ENCODE data around the gene ANKRD13D. TPM values are rescaled to one million over a fixed set of nuclear protein-coding genes. Genes with fewer than 3 reads are reported as not detected.

ANKRD13D gene
- total RNA-seq, 1 donor from 2014 or later: 62.9 TPM

DNA sequence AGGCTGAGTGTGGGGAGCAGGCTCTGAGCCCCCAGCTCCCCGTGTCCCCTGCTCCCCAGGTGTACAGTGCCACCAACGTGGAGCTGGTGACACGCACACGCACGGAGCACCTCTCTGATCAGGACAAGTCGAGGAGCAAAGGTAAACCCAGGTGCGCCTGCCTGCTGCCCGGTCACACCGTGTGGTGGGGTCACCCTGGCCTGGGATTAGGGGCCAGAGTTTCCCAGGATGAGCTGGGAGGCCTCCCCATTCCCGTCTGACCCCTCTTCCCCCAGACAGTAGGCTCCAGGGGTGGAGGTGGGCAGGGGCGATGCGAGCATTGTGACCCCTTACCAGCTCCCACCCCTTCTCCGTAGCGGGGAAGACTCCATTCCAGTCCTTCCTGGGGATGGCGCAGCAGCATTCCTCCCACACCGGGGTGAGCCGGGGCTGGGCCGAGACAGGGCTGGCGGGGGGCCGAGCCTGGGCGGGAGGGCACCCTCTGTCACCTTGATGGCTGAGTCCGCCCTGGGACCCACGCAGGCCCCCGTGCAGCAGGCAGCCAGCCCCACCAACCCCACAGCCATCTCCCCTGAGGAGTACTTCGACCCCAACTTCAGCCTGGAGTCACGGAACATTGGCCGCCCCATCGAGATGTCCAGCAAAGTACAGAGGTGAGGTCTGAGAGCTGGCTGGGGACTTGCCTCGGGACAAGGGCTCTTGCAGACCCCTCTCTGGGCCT lies 10.5 kb downstream of the ANKRD13D start:
- no peaks in the 10 kb centered on the region for H3K27me3 ChIP-seq
- H3K36me3 ChIP-seq: peaks cover 0 to 61% of the 10 kb centered on the region in 2 donors
- no peak overlapping the region for H3K4me3 ChIP-seq
- peaks cover 25% of the 10 kb centered on the region for H3K4me1 ChIP-seq
- H3K27ac ChIP-seq: no peak overlapping the region
- intact Hi-C loops (cut with DNase I): no loop called here
- H3K9me3 ChIP-seq: no peaks in the 10 kb centered on the region
- no peak for TF ChIP-seq POLR2AphosphoS5 (IDR thresholded peaks at IDR 0.05; ENCODE audit: insufficient read depth in 1 of 2, low read depth in 1 of 2)
- no peak for DNase-seq (ENCODE audit: extremely low spot score in 2 of 2)

DNA sequence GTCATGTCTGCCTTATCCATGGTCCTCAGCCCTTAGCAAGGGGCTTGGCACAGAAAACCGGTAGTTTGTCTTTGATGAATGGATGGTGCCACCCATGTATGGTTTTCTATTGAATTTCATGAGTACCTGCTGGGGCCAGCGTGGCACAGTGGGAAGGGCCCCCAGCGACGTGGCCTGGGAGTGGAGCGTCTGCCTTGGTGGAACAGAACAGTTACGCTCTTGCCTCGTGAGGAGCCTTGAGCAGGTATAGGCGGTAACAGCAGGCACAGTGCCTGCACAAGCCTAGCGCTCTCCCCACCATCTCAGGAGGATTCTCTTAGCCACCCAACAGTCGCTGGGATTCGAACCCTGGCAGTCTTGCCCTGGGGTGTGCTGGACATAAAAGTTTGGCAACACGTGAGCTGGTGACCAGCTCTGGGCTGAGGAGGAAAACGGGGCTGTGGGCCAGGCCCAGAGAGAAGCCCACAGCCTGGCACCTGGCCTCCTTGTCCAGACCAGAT lies 11.2 kb downstream of the ANKRD13D start:
- no peak overlapping the region for H3K27ac ChIP-seq
- peaks cover 0 to 54% of the 10 kb centered on the region in 2 donors for H3K36me3 ChIP-seq
- DNase-seq (ENCODE audit: extremely low spot score in 2 of 2): no peak
- peaks cover 32% of the 10 kb centered on the region for H3K4me1 ChIP-seq
- H3K9me3 ChIP-seq: no peaks in the 10 kb centered on the region
- H3K27me3 ChIP-seq: no peaks in the 10 kb centered on the region
- intact Hi-C loops (cut with DNase I): no loop called here
- TF ChIP-seq POLR2A (IDR thresholded peaks at IDR 0.05): no peak
- TF ChIP-seq, protein P1, sequence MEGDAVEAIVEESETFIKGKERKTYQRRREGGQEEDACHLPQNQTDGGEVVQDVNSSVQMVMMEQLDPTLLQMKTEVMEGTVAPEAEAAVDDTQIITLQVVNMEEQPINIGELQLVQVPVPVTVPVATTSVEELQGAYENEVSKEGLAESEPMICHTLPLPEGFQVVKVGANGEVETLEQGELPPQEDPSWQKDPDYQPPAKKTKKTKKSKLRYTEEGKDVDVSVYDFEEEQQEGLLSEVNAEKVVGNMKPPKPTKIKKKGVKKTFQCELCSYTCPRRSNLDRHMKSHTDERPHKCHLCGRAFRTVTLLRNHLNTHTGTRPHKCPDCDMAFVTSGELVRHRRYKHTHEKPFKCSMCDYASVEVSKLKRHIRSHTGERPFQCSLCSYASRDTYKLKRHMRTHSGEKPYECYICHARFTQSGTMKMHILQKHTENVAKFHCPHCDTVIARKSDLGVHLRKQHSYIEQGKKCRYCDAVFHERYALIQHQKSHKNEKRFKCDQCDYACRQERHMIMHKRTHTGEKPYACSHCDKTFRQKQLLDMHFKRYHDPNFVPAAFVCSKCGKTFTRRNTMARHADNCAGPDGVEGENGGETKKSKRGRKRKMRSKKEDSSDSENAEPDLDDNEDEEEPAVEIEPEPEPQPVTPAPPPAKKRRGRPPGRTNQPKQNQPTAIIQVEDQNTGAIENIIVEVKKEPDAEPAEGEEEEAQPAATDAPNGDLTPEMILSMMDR (IDR thresholded peaks at IDR 0.05): no peak
- TF ChIP-seq POLR2AphosphoS5 (IDR thresholded peaks at IDR 0.05; ENCODE audit: insufficient read depth in 1 of 2, low read depth in 1 of 2): no peak
- no peak overlapping the region for H3K4me3 ChIP-seq

DNA sequence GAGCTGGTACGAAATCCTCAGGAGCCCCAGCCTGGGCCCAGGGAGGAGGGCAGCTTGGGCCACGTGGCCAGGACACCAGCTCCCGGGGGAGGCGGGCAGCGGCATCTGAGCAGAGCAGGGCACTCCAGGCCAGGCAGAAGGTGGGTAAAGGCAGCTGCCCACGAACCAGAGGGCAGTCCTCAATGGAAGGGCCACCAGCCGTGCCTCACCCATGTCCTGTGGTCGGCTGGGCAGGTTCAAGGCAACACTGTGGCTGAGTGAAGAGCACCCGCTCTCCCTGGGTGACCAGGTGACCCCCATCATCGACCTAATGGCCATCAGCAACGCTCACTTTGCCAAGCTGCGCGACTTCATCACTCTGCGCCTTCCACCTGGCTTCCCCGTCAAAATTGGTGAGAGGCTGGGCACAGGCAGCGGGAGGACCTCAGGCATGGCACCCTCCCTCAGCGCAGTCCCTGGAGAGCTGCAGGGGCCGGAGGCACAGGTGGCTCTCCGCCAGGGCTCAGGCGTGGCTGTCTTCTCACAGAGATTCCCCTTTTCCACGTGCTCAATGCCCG lies 11.7 kb downstream of the ANKRD13D start:
- no peak overlapping the region for H3K27ac ChIP-seq
- H3K27me3 ChIP-seq: no peaks in the 10 kb centered on the region
- H3K36me3 ChIP-seq: peaks cover 0 to 49% of the 10 kb centered on the region in 2 donors
- intact Hi-C loops (cut with DNase I): no loop called here
- no peak overlapping the region for H3K4me3 ChIP-seq
- TF ChIP-seq POLR2AphosphoS5 (IDR thresholded peaks at IDR 0.05; ENCODE audit: insufficient read depth in 1 of 2, low read depth in 1 of 2) (no peak), POLR2A (IDR thresholded peaks at IDR 0.05) (no peak)
- TF ChIP-seq, protein P1 (IDR thresholded peaks at IDR 0.05): no peak
- no peak for DNase-seq (ENCODE audit: extremely low spot score in 2 of 2)
- no peaks in the 10 kb centered on the region for H3K9me3 ChIP-seq
- peaks cover 36% of the 10 kb centered on the region for H3K4me1 ChIP-seq

DNA sequence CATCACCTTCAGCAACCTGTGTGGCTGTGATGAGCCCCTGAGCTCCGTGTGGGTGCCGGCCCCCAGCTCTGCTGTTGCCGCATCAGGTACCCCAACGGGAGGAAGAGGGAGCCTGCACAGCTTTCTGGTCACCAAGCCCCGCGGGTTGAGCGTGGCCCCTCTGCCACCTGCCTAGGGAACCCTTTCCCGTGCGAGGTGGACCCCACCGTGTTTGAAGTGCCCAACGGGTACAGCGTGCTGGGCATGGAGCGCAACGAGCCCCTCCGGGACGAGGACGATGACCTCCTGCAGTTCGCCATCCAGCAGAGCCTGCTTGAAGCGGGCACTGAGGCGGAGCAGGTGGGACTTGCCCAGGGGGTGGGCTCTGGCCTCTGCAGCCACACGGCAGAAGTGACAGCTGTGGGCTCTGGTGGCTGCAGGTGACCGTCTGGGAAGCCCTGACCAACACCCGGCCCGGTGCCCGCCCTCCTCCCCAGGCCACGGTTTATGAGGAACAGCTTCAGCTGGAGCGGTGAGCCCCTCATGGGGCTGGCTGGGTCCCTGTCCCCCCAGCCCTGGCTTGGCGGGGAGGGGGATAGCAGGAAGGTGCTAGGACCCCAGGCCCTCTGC lies 12.3 kb downstream of the ANKRD13D start:
- Histone ChIP-seq H3K36me3 (peaks cover 0 to 44% of the 10 kb centered on the region in 2 donors), H3K4me3 (no peak overlapping the region), H3K27me3 (no peaks in the 10 kb centered on the region), H3K27ac (peak overlapping the region; percentile 89), H3K4me1 (peaks cover 36% of the 10 kb centered on the region), H3K9me3 (no peaks in the 10 kb centered on the region)
- no peak for DNase-seq (ENCODE audit: extremely low spot score in 2 of 2)
- TF ChIP-seq, protein P1 (IDR thresholded peaks at IDR 0.05): no peak
- no peak for TF ChIP-seq POLR2A (IDR thresholded peaks at IDR 0.05)
- no peak for TF ChIP-seq POLR2AphosphoS5 (IDR thresholded peaks at IDR 0.05; ENCODE audit: insufficient read depth in 1 of 2, low read depth in 1 of 2)
- intact Hi-C loops (cut with DNase I): no loop called here

DNA sequence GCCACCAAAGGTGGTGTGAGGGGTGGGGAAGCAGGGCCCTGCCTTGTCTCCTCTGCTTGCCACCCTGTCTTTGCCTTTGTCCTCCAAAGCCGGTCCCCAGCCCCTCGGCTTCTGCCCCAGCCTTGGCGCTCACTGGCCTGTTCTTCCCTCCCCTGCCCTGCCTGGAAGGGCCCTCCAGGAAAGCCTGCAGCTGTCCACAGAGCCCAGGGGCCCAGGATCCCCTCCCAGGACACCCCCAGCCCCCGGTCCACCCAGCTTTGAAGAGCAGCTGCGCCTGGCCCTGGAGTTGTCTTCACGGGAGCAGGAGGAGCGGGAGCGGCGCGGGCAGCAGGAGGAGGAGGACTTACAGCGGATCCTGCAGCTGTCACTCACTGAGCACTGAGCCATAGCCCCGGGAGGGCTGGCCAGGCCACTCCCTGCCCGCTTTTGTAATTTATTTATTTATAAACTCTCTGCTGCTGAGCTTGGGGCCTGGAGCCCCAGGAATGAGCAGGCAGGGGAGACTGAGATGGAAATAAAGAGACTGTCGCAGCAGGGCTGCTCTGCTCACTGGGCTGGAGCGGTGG lies 12.9 kb downstream of the ANKRD13D start:
- no peaks in the 10 kb centered on the region for H3K9me3 ChIP-seq
- peak overlapping the region in 1 of 2 donors; percentile 89 for H3K4me3 ChIP-seq
- H3K27me3 ChIP-seq: no peaks in the 10 kb centered on the region
- intact Hi-C loops (cut with DNase I): no loop called here
- DNase-seq (ENCODE audit: extremely low spot score in 2 of 2): no peak
- peaks cover 36% of the 10 kb centered on the region for H3K4me1 ChIP-seq
- peaks cover 0 to 38% of the 10 kb centered on the region in 2 donors for H3K36me3 ChIP-seq
- H3K27ac ChIP-seq: peak overlapping the region; percentile 89
- TF ChIP-seq POLR2AphosphoS5 (IDR thresholded peaks at IDR 0.05; ENCODE audit: insufficient read depth in 1 of 2, low read depth in 1 of 2): peak in 1 of 2 donors; percentile 51
- TF ChIP-seq, protein P1 (IDR thresholded peaks at IDR 0.05): no peak
